ENCODE data around the gene ELF2.

Gene ELF2

GRCh38 chr4:139007640-139008039, 169.4 kb downstream of the ELF2 start:
- Histone ChIP-seq H3K4me3 (replicated peaks; ENCODE audit: low read depth, low read length) (no peak overlapping the region), H3K27me3 (replicated peaks; ENCODE audit: control insufficient read depth, insufficient read depth, low read length) (no peaks in the 10 kb centered on the region), H3K36me3 (ENCODE audit: control insufficient read depth, insufficient read depth, low read length) (no peaks in the 10 kb centered on the region)
- no peak for TF ChIP-seq CTCF (IDR thresholded peaks at IDR 0.05; ENCODE audit: insufficient read depth, low read length, poor library complexity, severe bottlenecking)
- no peak for DNase-seq (ENCODE audit: extremely low read depth, insufficient read length)
